K562 (cell line): ENCODE data around the gene SLC25A4. TPM values are rescaled to one million over a fixed set of nuclear protein-coding genes. Genes with fewer than 3 reads are reported as not detected.

ENCODE experiments used
- ATAC-seq: fragments of 200-7000 bp; cut with Tn5 transposase; 3 replicates; pipeline ENCODE4 v1.9.1; 2020; ENCODE audit warnings: moderate library complexity
- BruUV-seq: library from RNA; stranded (reverse); fragments of 400-500 nt; replicated peaks from 2 replicates; lab custom pipeline; 2021; lab: Mats Ljungman, UMichigan
- CTCF ChIA-PET: fragments of 300-600 bp; formaldehyde crosslinking; extraction: SDS; loops from one replicate; lab custom pipeline; 2021; ENCODE audit warnings: low intra/inter-chr PET ratio; lab: Yijun Ruan, JAX
- POLR2A ChIA-PET: fragments of 300-600, 350-650 bp; sonication (Branson Sonifier 250); formaldehyde crosslinking; extraction: SDS; loops from one replicate; lab custom pipeline; 2021; ENCODE audit warnings: antibody characterized with exemption, inconsistent platforms; lab: Yijun Ruan, JAX
- DNase-seq, 4 experiments: peaks; one replicate each; pipeline versions ENCODE4 v3.0.0 to v3.0.0-alpha.2; 2011 to 2018; ENCODE audit warnings: low spot score in 3 of 4, mixed read lengths in 3 of 4; ENCODE audit errors: extremely low read depth in 1 of 4
- FAIRE-seq: peaks from 2 replicates; lab custom pipeline; 2011; peaks lifted over from hg19 to GRCh38; lab: Jason Lieb, UNC
- H2AFZ ChIP-seq: 2 replicates; pipeline ENCODE4 v1.6.0; 2011; ENCODE audit warnings: low read depth, low read length, control low read depth, inconsistent platforms
- H3K27ac ChIP-seq: fragments of 200-600 bp; 3 replicates; pipeline ENCODE4 v1.8.0; 2011; ENCODE audit warnings: low read depth, mild to moderate bottlenecking, control low read depth, inconsistent platforms, low read length, moderate library complexity, mixed read lengths; ENCODE audit errors: extremely low read depth
- H3K27me3 ChIP-seq, 2 experiments: fragments of 300-600 bp in 1 of 2; 2 replicates in 1 of 2; 3 replicates in 1 of 2; pipeline versions ENCODE4 v1.6.0 to v1.8.0; 2011; ENCODE audit warnings: inconsistent platforms in 2 of 2, low read length in 2 of 2, mild to moderate bottlenecking in 1 of 2, mixed read lengths in 1 of 2, moderate library complexity in 1 of 2; ENCODE audit not compliant: control insufficient read depth in 2 of 2, insufficient read depth in 2 of 2
- H3K36me3 ChIP-seq: fragments of 300-600 bp; 3 replicates; pipeline ENCODE4 v1.8.0; 2011; ENCODE audit warnings: mild to moderate bottlenecking, low read length, inconsistent platforms; ENCODE audit not compliant: control insufficient read depth, insufficient read depth
- H3K4me1 ChIP-seq, 2 experiments: fragments of 200-600 bp in 1 of 2; replicated peaks in 1 of 2; 2 replicates in 1 of 2; 3 replicates in 1 of 2; pipeline versions ENCODE4 v1.5.1 to v1.8.0; 2011; ENCODE audit warnings: inconsistent platforms in 2 of 2, low read length in 2 of 2, mild to moderate bottlenecking in 1 of 2, mixed read lengths in 1 of 2, moderate library complexity in 1 of 2; ENCODE audit not compliant: control insufficient read depth in 2 of 2, insufficient read depth in 2 of 2
- H3K4me2 ChIP-seq: 2 replicates; pipeline ENCODE4 v1.6.1; 2011; ENCODE audit warnings: low read length, control low read depth, inconsistent platforms, mixed read lengths; ENCODE audit not compliant: insufficient read depth
- H3K4me3 ChIP-seq: fragments of 200-600 bp; sonication (generic), shearing (Covaris generic); 2 replicates; pipeline ENCODE4 v1.5.1; 2016; ENCODE audit warnings: control low read depth, inconsistent platforms
- H3K79me2 ChIP-seq: fragments of 200-600 bp; 3 replicates; pipeline ENCODE4 v1.8.0; 2011; ENCODE audit warnings: low read length, inconsistent platforms; ENCODE audit not compliant: control insufficient read depth, insufficient read depth
- H3K9ac ChIP-seq, 2 experiments: 2 replicates each; pipeline versions ENCODE4 v1.6.0 to v1.6.1; 2011; ENCODE audit warnings: low read depth in 2 of 2, low read length in 2 of 2, control low read depth in 1 of 2, inconsistent platforms in 1 of 2, mild to moderate bottlenecking in 1 of 2, mixed read lengths in 1 of 2; ENCODE audit not compliant: insufficient read depth in 1 of 2
- H3K9me1 ChIP-seq: one replicate; pipeline ENCODE4 v1.6.0; 2011; ENCODE audit warnings: inconsistent platforms, mild to moderate bottlenecking, low read length, moderate library complexity; ENCODE audit not compliant: control insufficient read depth, insufficient read depth
- H3K9me3 ChIP-seq: replicated peaks from 2 replicates; pipeline ENCODE4 v1.5.1; 2011; ENCODE audit warnings: low read depth, low read length, inconsistent platforms; ENCODE audit not compliant: control insufficient read depth, insufficient read depth
- H4K20me1 ChIP-seq: replicated peaks from 2 replicates; pipeline ENCODE4 v1.6.1; 2011; ENCODE audit warnings: low read length, inconsistent platforms, mixed read lengths; ENCODE audit not compliant: control insufficient read depth, insufficient read depth
- CHD2 ChIP-seq: IDR thresholded peaks from 2 replicates; pipeline ENCODE4 v1.6.1; 2011; ENCODE audit warnings: low read depth, low read length
- HBP1 ChIP-seq: fragments of 450-650 bp; formaldehyde crosslinking; IDR thresholded peaks from 2 replicates; pipeline ENCODE4 v1.4.0; 2022; ENCODE audit warnings: missing genetic modification characterization
- MAZ ChIP-seq, 2 experiments: fragments of 450-650 bp in 1 of 2; sonication (generic) in 1 of 2; formaldehyde crosslinking; IDR thresholded peaks in 1 of 2; conservative IDR thresholded peaks in 1 of 2; 2 replicates each; pipeline versions ENCODE4 v1.4.0 to v1.5.0; 2020; ENCODE audit warnings: mild to moderate bottlenecking in 1 of 2, missing genetic modification reagents in 1 of 2
- MYBL2 ChIP-seq, 2 experiments: fragments of 450-650 bp in 1 of 2; sonication (generic) in 1 of 2; formaldehyde crosslinking in 1 of 2; IDR thresholded peaks; 2 replicates each; pipeline versions ENCODE4 v1.6.1 to v1.8.1; 2017 to 2022; ENCODE audit warnings: borderline replicate concordance in 1 of 2, inconsistent platforms in 1 of 2, low read depth in 1 of 2, mild to moderate bottlenecking in 1 of 2, missing genetic modification reagents in 1 of 2, moderate library complexity in 1 of 2
- PHF8 ChIP-seq: fragments of 200-600 bp; sonication (generic); IDR thresholded peaks from 2 replicates; pipeline ENCODE4 v1.6.1; 2012; ENCODE audit warnings: mixed run types, mild to moderate bottlenecking, inconsistent platforms, low read length, moderate library complexity, borderline replicate concordance
- POLR3A ChIP-seq: IDR thresholded peaks from 2 replicates; pipeline ENCODE4 v1.6.1; 2011; ENCODE audit warnings: borderline replicate concordance, mild to moderate bottlenecking, moderate library complexity; ENCODE audit not compliant: insufficient read length, insufficient read depth; ENCODE audit errors: extremely low read depth
- SRSF1 ChIP-seq: fragments of 200-400 bp; formaldehyde crosslinking; IDR thresholded peaks from 2 replicates; pipeline ENCODE4 v1.6.1; 2017; ENCODE audit warnings: mild to moderate bottlenecking, low read depth, low read length, moderate library complexity
- TCFL5 ChIP-seq: fragments of 250-450 bp; sonication (Bioruptor Pico); conservative IDR thresholded peaks from 2 replicates; pipeline ENCODE4 v1.6.1; 2021; ENCODE audit warnings: mild to moderate bottlenecking, moderate library complexity, matching md5 sums
- U2AF1 ChIP-seq: fragments of 200-400 bp; formaldehyde crosslinking; optimal IDR thresholded peaks from 2 replicates; pipeline ENCODE3; 2017; ENCODE audit warnings: mild to moderate bottlenecking, low read depth, low read length, moderate library complexity
- ZNF3 ChIP-seq: fragments of 250-450 bp; sonication (Bioruptor Pico); IDR thresholded peaks from 2 replicates; pipeline ENCODE4 v1.5.0; 2021; ENCODE audit warnings: mild to moderate bottlenecking, moderate library complexity
- WGBS: fragments of 100-300 bp; shearing (Covaris generic); methylation state at CpG from one replicate; pipeline ENCODE4 v1.1.6; 2016; ENCODE audit warnings: low coverage, mixed read lengths; ENCODE audit not compliant: insufficient coverage; ENCODE audit errors: missing lambda C conversion rate; 5-methylcytosine and 5-hydroxymethylcytosine counted together
- in situ Hi-C: fragments of 300-500 bp; cut with MboI; formaldehyde crosslinking; loops from 4 replicates; pipeline ENCODE4 v1.15.0; 2018; ENCODE audit warnings: inconsistent platforms, mixed read lengths
- intact Hi-C: fragments of 100-400 bp; cut with micrococcal nuclease; formaldehyde crosslinking; loops from 2 replicates; pipeline ENCODE4 v1.14.2; 2022
- polyA plus RNA-seq, 8 experiments: library from polyadenylated mRNA; depleted of rRNA in 4 of 8; stranded (reverse) in 5 of 8; unstranded in 3 of 8; fragments of >200 nt; fragmentation: Nextera tagmentation in 2 of 8; fragmentation: Illumina TruSeq in 1 of 8; extraction: Ambion mirVana in 2 of 8; extraction: Trizol in 1 of 8; gene quantifications; 2 replicates each; pipeline versions ENCODE4 v1.2.1 to v1.2.3, GENCODE V29; 2011 to 2014; ENCODE audit warnings: inconsistent platforms in 1 of 8, missing spikeins in 1 of 8
- total RNA-seq, 7 experiments: library from RNA; depleted of rRNA in 6 of 7; stranded (reverse); fragments of >200 nt in 6 of 7; fragmentation: Illumina TruSeq in 2 of 7; extraction: Trizol in 2 of 7; gene quantifications; 2 replicates each; pipeline versions ENCODE4 v1.2.1 to v1.2.3, GENCODE V29; 2011 to 2021; ENCODE audit warnings: low replicate concordance in 1 of 7
- TF ChIP-seq, protein P1 (sequence below): fragments of 250-450 bp; sonication (Bioruptor Pico); IDR thresholded peaks from 2 replicates; pipeline ENCODE4 v1.8.0; 2022; ENCODE audit warnings: moderate library complexity, mild to moderate bottlenecking, inconsistent platforms
- TF ChIP-seq, protein P2 (sequence below): fragments of 200-800 bp; sonication (Bioruptor generic); IDR thresholded peaks from 2 replicates; pipeline ENCODE4 v1.6.1; 2017; ENCODE audit warnings: missing genetic modification characterization, missing compliant biosample characterization

Gene SLC25A4
- total and polyA plus RNA-seq, 9 of the 15 experiments (the other 6 are each of a cell fraction or from before 2014, with no cell fraction given) = 8.3 to 28.6 (median 19.5) TPM

DNA sequence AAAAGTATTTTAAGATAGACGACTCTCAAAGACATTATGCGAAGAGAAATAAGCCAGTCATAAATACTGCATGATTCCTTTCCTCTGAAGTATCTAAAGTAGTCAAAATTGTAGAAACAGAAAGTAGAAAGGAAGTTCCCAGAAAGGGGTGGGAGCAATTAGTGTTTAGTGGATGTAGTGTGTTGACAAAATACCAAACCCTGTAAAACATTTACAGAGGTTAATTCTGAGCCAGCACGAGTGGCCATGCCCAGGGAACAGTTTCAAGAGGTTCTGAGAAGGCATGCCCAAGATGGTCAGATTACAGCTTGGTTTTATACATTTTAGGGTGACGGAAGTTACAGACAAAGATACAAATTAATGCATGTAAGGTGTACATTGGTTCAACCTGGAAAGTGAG lies 34.4 kb upstream of the SLC25A4 start:
- CTCF ChIA-PET = no interaction called here
- Histone ChIP-seq H3K36me3 (no peaks in the 10 kb centered on the region), H3K4me1 (peaks cover 0 to 3% of the 10 kb centered on the region in 2 experiments; a peak in 2 of 5 replicates), H3K9me1 (no peaks in the 10 kb centered on the region), H3K79me2 (no peaks in the 10 kb centered on the region), H3K4me3 (no peak overlapping the region), H4K20me1 (no peaks in the 10 kb centered on the region), H3K9ac (no peak overlapping the region), H3K27me3 (peaks cover 0 to 4% of the 10 kb centered on the region in 2 experiments; a peak in 1 of 5 replicates), H3K9me3 (no peaks in the 10 kb centered on the region), H3K4me2 (no peak overlapping the region), H3K27ac (no peak overlapping the region), H2AFZ (no peak overlapping the region)
- FAIRE-seq (no peak), DNase-seq (no peak), ATAC-seq (no peak)
- intact Hi-C loops (no loop called here), in situ Hi-C loops (no loop called here)
- POLR2A ChIA-PET = interaction anchor here (0.7 kb wide), 1 partner anchor 26 kb away, joined by 3 read pairs; no protein-coding TSS in a partner anchor
- 38% methylated on average over 4 of the region's 4 CpGs for WGBS
- TF ChIP-seq ZNF3 (CRISPR knock-in tag) (no peak), MAZ (CRISPR knock-in tag; conservative IDR thresholded peaks at IDR 0.05 in 1 of 2, IDR thresholded peaks at IDR 0.05 in 1 of 2) (no peak), POLR3A (no peak), HBP1 (no peak), CHD2 (no peak), U2AF1 (no peak), MYBL2 (IDR thresholded peaks at IDR 0.05; ENCODE audit: low read depth) (no peak), MYBL2 (CRISPR knock-in tag; IDR thresholded peaks at IDR 0.05; ENCODE audit: borderline replicate concordance) (no peak), SRSF1 (no peak), TCFL5 (CRISPR knock-in tag) (no peak), PHF8 (no peak)
- TF ChIP-seq, protein P1, sequence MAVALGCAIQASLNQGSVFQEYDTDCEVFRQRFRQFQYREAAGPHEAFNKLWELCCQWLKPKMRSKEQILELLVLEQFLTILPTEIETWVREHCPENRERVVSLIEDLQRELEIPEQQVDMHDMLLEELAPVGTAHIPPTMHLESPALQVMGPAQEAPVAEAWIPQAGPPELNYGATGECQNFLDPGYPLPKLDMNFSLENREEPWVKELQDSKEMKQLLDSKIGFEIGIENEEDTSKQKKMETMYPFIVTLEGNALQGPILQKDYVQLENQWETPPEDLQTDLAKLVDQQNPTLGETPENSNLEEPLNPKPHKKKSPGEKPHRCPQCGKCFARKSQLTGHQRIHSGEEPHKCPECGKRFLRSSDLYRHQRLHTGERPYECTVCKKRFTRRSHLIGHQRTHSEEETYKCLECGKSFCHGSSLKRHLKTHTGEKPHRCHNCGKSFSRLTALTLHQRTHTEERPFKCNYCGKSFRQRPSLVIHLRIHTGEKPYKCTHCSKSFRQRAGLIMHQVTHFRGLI (CRISPR knock-in tag) = no peak
- TF ChIP-seq, protein P2, sequence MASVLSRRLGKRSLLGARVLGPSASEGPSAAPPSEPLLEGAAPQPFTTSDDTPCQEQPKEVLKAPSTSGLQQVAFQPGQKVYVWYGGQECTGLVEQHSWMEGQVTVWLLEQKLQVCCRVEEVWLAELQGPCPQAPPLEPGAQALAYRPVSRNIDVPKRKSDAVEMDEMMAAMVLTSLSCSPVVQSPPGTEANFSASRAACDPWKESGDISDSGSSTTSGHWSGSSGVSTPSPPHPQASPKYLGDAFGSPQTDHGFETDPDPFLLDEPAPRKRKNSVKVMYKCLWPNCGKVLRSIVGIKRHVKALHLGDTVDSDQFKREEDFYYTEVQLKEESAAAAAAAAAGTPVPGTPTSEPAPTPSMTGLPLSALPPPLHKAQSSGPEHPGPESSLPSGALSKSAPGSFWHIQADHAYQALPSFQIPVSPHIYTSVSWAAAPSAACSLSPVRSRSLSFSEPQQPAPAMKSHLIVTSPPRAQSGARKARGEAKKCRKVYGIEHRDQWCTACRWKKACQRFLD (CRISPR knock-in tag) = no peak
- BruUV-seq = no TSS peak
